Type B pancreatic cell (in vitro differentiated cells): ENCODE measurements around the gene OR6V1. TPM values are rescaled to one million over a fixed set of nuclear protein-coding genes. Genes with fewer than 3 reads are reported as not detected.
A peak's percentile ranks its signal among the peaks of the same experiment; 100 is the strongest.

Experiments used
- DNase-seq: peaks from one replicate; pipeline ENCODE4 v3.0.0; 2021; ENCODE audit warnings: mixed read lengths; ENCODE audit not compliant: unreplicated experiment; ENCODE audit errors: extremely low spot score
- H3K27ac Mint-ChIP-seq: 2 replicates; pipeline ENCODE4 v1.8.0; 2021; ENCODE audit warnings: mild to moderate bottlenecking, mixed read lengths
- H3K27me3 Mint-ChIP-seq: 2 replicates; pipeline ENCODE4 v1.8.0; 2021; ENCODE audit warnings: mixed read lengths
- H3K36me3 Mint-ChIP-seq: 2 replicates; pipeline ENCODE4 v1.8.0; 2021; ENCODE audit warnings: mixed read lengths
- H3K4me1 Mint-ChIP-seq: one replicate; pipeline ENCODE4 v1.8.0; 2021; ENCODE audit warnings: mixed read lengths; ENCODE audit not compliant: unreplicated experiment
- H3K4me3 Mint-ChIP-seq: 2 replicates; pipeline ENCODE4 v1.8.0; 2021; ENCODE audit warnings: mild to moderate bottlenecking, mixed read lengths
- H3K9me3 Mint-ChIP-seq: 2 replicates; pipeline ENCODE4 v1.8.0; 2021; ENCODE audit warnings: mixed read lengths
- CTCF ChIP-seq: fragments of 200-600 bp; sonication (generic); conservative IDR thresholded peaks from 2 replicates; pipeline ENCODE4 v1.5.0; 2021; ENCODE audit warnings: antibody characterized with exemption, mild to moderate bottlenecking
- long read RNA-seq: library from polyadenylated mRNA; unstranded; transcript quantifications from one replicate; pipeline ENCODE4 v2.0.0, GENCODE V29; 2020
- total RNA-seq: library from RNA; stranded (reverse); gene quantifications from 2 replicates; pipeline ENCODE4 v1.2.1, GENCODE V29; 2021; ENCODE audit warnings: low replicate concordance

OR6V1 gene
- total RNA-seq: not detected in 2 replicates
- long read RNA-seq: 0 reads

- H3K4me1 Mint-ChIP-seq: no peaks in the 10 kb centered on the region
Measured at GRCh38 chr7:143052041-143052440, at the start of gene OR6V1. Gene OR6V1 (plus strand): TSS chr7:143052341. CDS start chr7:143052341, 0 bp downstream.

GRCh38 chr7:143002898-143003297 lies 49.2 kb upstream of the OR6V1 start:
- H3K4me3 Mint-ChIP-seq: no peak overlapping the region
- no peak for TF ChIP-seq CTCF
- no peaks in the 10 kb centered on the region for H3K36me3 Mint-ChIP-seq
- peaks cover 4% of the 10 kb centered on the region for H3K9me3 Mint-ChIP-seq
- H3K4me1 Mint-ChIP-seq: peaks cover 6% of the 10 kb centered on the region
- DNase-seq: no peak
- H3K27me3 Mint-ChIP-seq: peaks cover 17% of the 10 kb centered on the region
- H3K27ac Mint-ChIP-seq: no peak overlapping the region

More at GRCh38 chr7:143052041-143052440, at the start of gene OR6V1:
- Mint-ChIP-seq H3K4me3 (no peak within 1 kb of the TSS), H3K27me3 (peaks cover 22% of the 10 kb centered on the region), H3K9me3 (no peaks in the 10 kb centered on the region), H3K36me3 (no peaks in the 10 kb centered on the region), H3K27ac (no peak within 1 kb of the TSS)
- TF ChIP-seq CTCF: no peak
- no peak for DNase-seq

- H3K9me3 Mint-ChIP-seq: peaks cover 4% of the 10 kb centered on the region
- peak; percentile 84 for TF ChIP-seq CTCF
- DNase-seq: no peak
- no peaks in the 10 kb centered on the region for H3K36me3 Mint-ChIP-seq
- H3K4me1 Mint-ChIP-seq: peaks cover 8% of the 10 kb centered on the region
- peak overlapping the region; percentile 71 for H3K4me3 Mint-ChIP-seq
- peaks cover 20% of the 10 kb centered on the region for H3K27me3 Mint-ChIP-seq
- H3K27ac Mint-ChIP-seq: peak overlapping the region; percentile 37
Measured at GRCh38 chr7:143003393-143004051, 48.6 kb upstream of the OR6V1 start.

GRCh38 chr7:143005632-143006260 lies 46.4 kb upstream of the OR6V1 start:
- no peak overlapping the region for H3K4me3 Mint-ChIP-seq
- H3K9me3 Mint-ChIP-seq: peaks cover 4% of the 10 kb centered on the region
- TF ChIP-seq CTCF: no peak
- H3K4me1 Mint-ChIP-seq: peaks cover 8% of the 10 kb centered on the region
- H3K27ac Mint-ChIP-seq: no peak overlapping the region
- no peaks in the 10 kb centered on the region for H3K36me3 Mint-ChIP-seq
- peaks cover 30% of the 10 kb centered on the region for H3K27me3 Mint-ChIP-seq
- DNase-seq: no peak

GRCh38 chr7:143008007-143008901 lies 43.9 kb upstream of the OR6V1 start:
- peaks cover 3% of the 10 kb centered on the region for H3K9me3 Mint-ChIP-seq
- H3K36me3 Mint-ChIP-seq: no peaks in the 10 kb centered on the region
- DNase-seq: peak; percentile 81
- no peak overlapping the region for H3K27ac Mint-ChIP-seq
- peaks cover 33% of the 10 kb centered on the region for H3K27me3 Mint-ChIP-seq
- peaks cover 7% of the 10 kb centered on the region for H3K4me1 Mint-ChIP-seq
- no peak overlapping the region for H3K4me3 Mint-ChIP-seq
- TF ChIP-seq CTCF: peak; percentile 97
